Stimulated activated CD4-positive, alpha-beta T cell treated with anti-CD3 and anti-CD28 coated beads, Interleukin-12 subunit alpha, Interleukin-12 subunit beta, amount 100 ng/mL, for 24 hours (primary cell): Measurements from ENCODE around the gene TXNIP.
"Not testable (repeated sequence)": the region's sequence is repeated elsewhere in the genome, so short reads cannot be mapped to it uniquely, and the experiment has no call there.

ENCODE experiments used
- DNase-seq, 2 experiments: peaks; one replicate each; pipeline ENCODE4 v3.0.0-alpha.2; 2020; ENCODE audit warnings: low read depth in 2 of 2

TXNIP gene

GRCh38 chr1:145996433-145997015, at the start of gene TXNIP:
Gene TXNIP (minus strand): TSS chr1:145996579. CDS start chr1:145996266, 313 bp downstream.
- DNase-seq, result peak; percentile 84 to 89

- DNase-seq, result no peak
These were observed 43.4 kb upstream of the TXNIP start for GRCh38 chr1:146039844-146040194.

- DNase-seq, result peak; percentile 72 to 85
These were observed 40.7 kb upstream of the TXNIP start for GRCh38 chr1:146036965-146037646.

- DNase-seq, result no peak
These were observed 40.0 kb upstream of the TXNIP start for GRCh38 chr1:146036241-146036964.

- no peak for DNase-seq
These were observed 38.7 kb upstream of the TXNIP start for GRCh38 chr1:146035048-146035423.

- no peak for DNase-seq
These were observed 36.3 kb upstream of the TXNIP start for GRCh38 chr1:146032631-146033219.

GRCh38 chr1:146031476-146031875, 35.1 kb upstream of the TXNIP start:
- no peak for DNase-seq

- DNase-seq, result no peak
These were observed 32.7 kb upstream of the TXNIP start for GRCh38 chr1:146029117-146029516.

GRCh38 chr1:146026650-146027049, 30.3 kb upstream of the TXNIP start:
- not testable (repeated sequence) for DNase-seq

GRCh38 chr1:146025787-146026495, 29.6 kb upstream of the TXNIP start:
- not testable (repeated sequence) for DNase-seq

- DNase-seq, result no peak
These were observed 26.2 kb upstream of the TXNIP start for GRCh38 chr1:146022403-146023127.

GRCh38 chr1:146021622-146022402, 25.4 kb upstream of the TXNIP start, which contains the start of gene HJV:
Gene HJV (minus strand): TSS chr1:146021735. CDS start chr1:146020231, 1,504 bp downstream.
- DNase-seq, result no peak

- no peak for DNase-seq
These were observed 24.7 kb upstream of the TXNIP start for GRCh38 chr1:146021050-146021445.

- DNase-seq, result no peak
These were observed 24.0 kb upstream of the TXNIP start for GRCh38 chr1:146020058-146021049.

- DNase-seq, result no peak
These were observed 23.1 kb upstream of the TXNIP start for GRCh38 chr1:146019231-146020057.

GRCh38 chr1:146016891-146017290, 20.5 kb upstream of the TXNIP start:
- DNase-seq, result no peak

- DNase-seq, result no peak
These were observed 17.2 kb upstream of the TXNIP start for GRCh38 chr1:146013559-146013922.
